H1 (cell line): ENCODE measurements around the gene AKAP7.

ENCODE experiments used
- ASH2L ChIP-seq: fragments of 200-600, 300-600 bp; sonication (generic); IDR thresholded peaks from one replicate; pipeline ENCODE4 v1.7.1; 2017; ENCODE audit warnings: low read length
- BACH1 ChIP-seq: IDR thresholded peaks from 2 replicates; pipeline ENCODE4 v1.6.1; 2012; ENCODE audit warnings: low read length, improper control_type of control experiment
- EP300 ChIP-seq, 2 experiments: IDR thresholded peaks; 1 replicate in 1 of 2; 2 replicates in 1 of 2; pipeline ENCODE4 v1.6.1; 2011 to 2012; ENCODE audit warnings: low read depth in 2 of 2, low read length in 2 of 2, mild to moderate bottlenecking in 2 of 2, borderline replicate concordance in 1 of 2, inconsistent platforms in 1 of 2, moderate library complexity in 1 of 2
- GABPA ChIP-seq: IDR thresholded peaks from 2 replicates; pipeline ENCODE4 v1.6.1; 2011; ENCODE audit warnings: mild to moderate bottlenecking, low read length, moderate library complexity, borderline replicate concordance; ENCODE audit not compliant: insufficient read depth
- JUND ChIP-seq: IDR thresholded peaks from 2 replicates; pipeline ENCODE4 v1.6.1; 2011; ENCODE audit warnings: mild to moderate bottlenecking, improper control_type of control experiment, low read length
- KDM5A ChIP-seq: fragments of 200-600 bp; IDR thresholded peaks from 2 replicates; pipeline ENCODE4 v1.7.1; 2012; ENCODE audit warnings: mild to moderate bottlenecking, low read length, inconsistent platforms, mixed read lengths
- NRF1 ChIP-seq: IDR thresholded peaks from 2 replicates; pipeline ENCODE4 v1.6.1; 2011; ENCODE audit warnings: mild to moderate bottlenecking, low read depth, low read length, improper control_type of control experiment
- POLR2A ChIP-seq, 2 experiments: IDR thresholded peaks; 1 replicate in 1 of 2; 2 replicates in 1 of 2; pipeline ENCODE4 v1.6.1; 2011; ENCODE audit warnings: low read depth in 2 of 2, low read length in 2 of 2, mild to moderate bottlenecking in 2 of 2; ENCODE audit errors: control extremely low read depth in 1 of 2
- RBBP5 ChIP-seq: IDR thresholded peaks from 2 replicates; pipeline ENCODE4 v1.7.1; 2012; ENCODE audit warnings: low read depth, mild to moderate bottlenecking, inconsistent platforms, low read length, moderate library complexity, borderline replicate concordance
- SAP30 ChIP-seq: fragments of 300-600 bp; sonication (generic); IDR thresholded peaks from 2 replicates; pipeline ENCODE4 v1.7.1; 2012; ENCODE audit warnings: low read length, moderate library complexity, mild to moderate bottlenecking, inconsistent platforms; ENCODE audit not compliant: insufficient read depth, insufficient replicate concordance
- SIRT6 ChIP-seq: IDR thresholded peaks from one replicate; pipeline ENCODE4 v1.7.1; 2012; ENCODE audit warnings: low read length, inconsistent platforms
- SIX5 ChIP-seq: IDR thresholded peaks from 2 replicates; pipeline ENCODE4 v1.6.1; 2011; ENCODE audit warnings: mild to moderate bottlenecking, low read depth, low read length
- TEAD4 ChIP-seq: IDR thresholded peaks from 2 replicates; pipeline ENCODE4 v1.6.1; 2012; ENCODE audit warnings: low read depth, low read length, inconsistent platforms, mixed read lengths
- TF ChIP-seq, protein P1 (sequence below), 3 experiments: IDR thresholded peaks; 1 replicate in 2 of 3; 2 replicates in 1 of 3; pipeline versions ENCODE4 v1.5.1 to v1.6.1; 2011; ENCODE audit warnings: low read length in 3 of 3, mild to moderate bottlenecking in 3 of 3, inconsistent platforms in 2 of 3, low read depth in 1 of 3, moderate library complexity in 1 of 3; ENCODE audit not compliant: insufficient read depth in 1 of 3; ENCODE audit errors: control extremely low read depth in 1 of 3

DNA sequence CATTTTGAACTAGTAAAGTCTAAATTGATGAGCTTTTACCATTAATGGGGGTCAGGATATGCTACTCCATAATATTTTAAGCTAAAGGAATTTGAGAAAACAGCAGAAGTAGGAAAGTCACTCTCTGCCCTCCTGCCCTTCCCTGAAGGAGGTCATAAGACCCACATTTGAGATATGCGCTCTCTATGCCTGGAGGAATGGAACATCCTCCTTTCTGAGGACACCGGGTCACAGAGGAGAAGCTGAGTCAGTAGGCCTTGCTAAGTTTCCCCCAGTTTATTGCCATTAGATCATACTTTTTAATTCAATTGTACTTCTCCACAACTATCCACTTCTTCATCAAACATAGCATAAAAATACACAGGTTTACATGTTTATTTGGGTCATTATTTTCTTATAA is 40.3 kb downstream of the AKAP7 start:
- TF ChIP-seq GABPA (no peak), ASH2L (no peak), POLR2A (IDR thresholded peaks at IDR 0.05; ENCODE audit: control extremely low read depth in 1 of 2, low read depth in 2 of 2, low read length in 2 of 2) (no peak), NRF1 (no peak), BACH1 (no peak), SIRT6 (no peak), EP300 (IDR thresholded peaks at IDR 0.05; ENCODE audit: borderline replicate concordance in 1 of 2, low read depth in 2 of 2, low read length in 2 of 2) (no peak), JUND (no peak), KDM5A (no peak), TEAD4 (no peak), SIX5 (no peak), SAP30 (no peak), RBBP5 (no peak)
- TF ChIP-seq, protein P1, sequence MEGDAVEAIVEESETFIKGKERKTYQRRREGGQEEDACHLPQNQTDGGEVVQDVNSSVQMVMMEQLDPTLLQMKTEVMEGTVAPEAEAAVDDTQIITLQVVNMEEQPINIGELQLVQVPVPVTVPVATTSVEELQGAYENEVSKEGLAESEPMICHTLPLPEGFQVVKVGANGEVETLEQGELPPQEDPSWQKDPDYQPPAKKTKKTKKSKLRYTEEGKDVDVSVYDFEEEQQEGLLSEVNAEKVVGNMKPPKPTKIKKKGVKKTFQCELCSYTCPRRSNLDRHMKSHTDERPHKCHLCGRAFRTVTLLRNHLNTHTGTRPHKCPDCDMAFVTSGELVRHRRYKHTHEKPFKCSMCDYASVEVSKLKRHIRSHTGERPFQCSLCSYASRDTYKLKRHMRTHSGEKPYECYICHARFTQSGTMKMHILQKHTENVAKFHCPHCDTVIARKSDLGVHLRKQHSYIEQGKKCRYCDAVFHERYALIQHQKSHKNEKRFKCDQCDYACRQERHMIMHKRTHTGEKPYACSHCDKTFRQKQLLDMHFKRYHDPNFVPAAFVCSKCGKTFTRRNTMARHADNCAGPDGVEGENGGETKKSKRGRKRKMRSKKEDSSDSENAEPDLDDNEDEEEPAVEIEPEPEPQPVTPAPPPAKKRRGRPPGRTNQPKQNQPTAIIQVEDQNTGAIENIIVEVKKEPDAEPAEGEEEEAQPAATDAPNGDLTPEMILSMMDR (IDR thresholded peaks at IDR 0.05; ENCODE audit: control extremely low read depth in 1 of 3, insufficient read depth in 1 of 3, low read depth in 1 of 3, low read length in 3 of 3): no peak
